HK-2 (cell line): ENCODE results near the gene HNRNPCL4.
"Not testable (repeated sequence)": the region's sequence is repeated elsewhere in the genome, so short reads cannot be mapped to it uniquely, and the experiment has no call there.

Source experiments
- DNase-seq: peaks from one replicate; pipeline ENCODE4 v3.0.0-alpha.2; 2018; ENCODE audit not compliant: unreplicated experiment

The HNRNPCL4 gene

GRCh38 chr1:13165531-13165930, at the start of gene HNRNPCL4:
Gene HNRNPCL4, minus strand, starts transcription at chr1:13165631. Its CDS starts 164 bp downstream, at chr1:13165467.
- DNase-seq: not testable (repeated sequence)

- DNase-seq: not testable (repeated sequence)
Observed at GRCh38 chr1:13208712-13209111, 43.3 kb upstream of the HNRNPCL4 start.

GRCh38 chr1:13201309-13201708, 35.9 kb upstream of the HNRNPCL4 start, which contains the start of gene PRAMEF13:
Gene PRAMEF13, minus strand, starts transcription at chr1:13201409. Its CDS starts 1,820 bp downstream, at chr1:13199589.
- DNase-seq: not testable (repeated sequence)

GRCh38 chr1:13171548-13171947, 6.1 kb upstream of the HNRNPCL4 start, which contains the start of gene PRAMEF9:
Gene PRAMEF9, plus strand, starts transcription at chr1:13171848. Its CDS starts 3,433 bp downstream, at chr1:13175281.
- not testable (repeated sequence) for DNase-seq

GRCh38 chr1:13155909-13156308, 9.5 kb downstream of the HNRNPCL4 start, which contains the start of gene PRAMEF26:
Gene PRAMEF26, minus strand, starts transcription at chr1:13156009. Its CDS starts 2,914 bp downstream, at chr1:13153095.
- DNase-seq: not testable (repeated sequence)

- not testable (repeated sequence) for DNase-seq
Observed at GRCh38 chr1:13116754-13117153, 48.7 kb downstream of the HNRNPCL4 start, which contains the start of gene HNRNPCL2. Gene HNRNPCL2, minus strand, starts transcription at chr1:13116854. Its CDS starts 454 bp downstream, at chr1:13116400.
